SJCRH30 (cell line): ENCODE measurements around the gene EPB41. TPM values are rescaled to one million over a fixed set of nuclear protein-coding genes. Genes with fewer than 3 reads are reported as not detected.
A peak's percentile ranks its signal among the peaks of the same experiment; 100 is the strongest.
"Not testable (repeated sequence)": the region's sequence is repeated elsewhere in the genome, so short reads cannot be mapped to it uniquely, and the experiment has no call there.

Source experiments
- DNase-seq, 2 experiments: peaks; one replicate each; pipeline ENCODE4 v3.0.0-alpha.2; 2015 to 2020
- H3K27ac ChIP-seq: fragments of 250-450 bp; sonication (Bioruptor Pico); 2 replicates; pipeline ENCODE4 v1.5.1; 2020; ENCODE audit warnings: mild to moderate bottlenecking, moderate library complexity
- H3K27me3 ChIP-seq: fragments of 250-450 bp; sonication (Bioruptor Pico); 2 replicates; pipeline ENCODE4 v1.5.1; 2020; ENCODE audit warnings: mild to moderate bottlenecking, moderate library complexity
- H3K36me3 ChIP-seq: fragments of 250-450 bp; sonication (Bioruptor Pico); 2 replicates; pipeline ENCODE4 v1.5.1; 2020; ENCODE audit warnings: mild to moderate bottlenecking, moderate library complexity
- H3K4me1 ChIP-seq: fragments of 250-450 bp; sonication (Bioruptor Pico); 2 replicates; pipeline ENCODE4 v1.5.1; 2020; ENCODE audit warnings: mild to moderate bottlenecking, moderate library complexity
- H3K4me3 ChIP-seq: fragments of 250-450 bp; sonication (Bioruptor Pico); 2 replicates; pipeline ENCODE4 v1.5.1; 2020; ENCODE audit warnings: mild to moderate bottlenecking, moderate library complexity
- H3K9me3 ChIP-seq: fragments of 250-450 bp; sonication (Bioruptor Pico); replicated peaks from 2 replicates; pipeline ENCODE4 v1.5.1; 2020; ENCODE audit warnings: mild to moderate bottlenecking, moderate library complexity
- total RNA-seq: library from RNA; depleted of rRNA; stranded (reverse); fragments of >200 nt; shearing (Covaris generic); gene quantifications from 2 replicates; pipeline ENCODE4 v1.2.3, GENCODE V29; 2014

EPB41 gene
- total RNA-seq, 1 experiment from 2014 or later = 67.1 TPM

GRCh38 chr1:28927648-28928313, 13.4 kb downstream of the EPB41 start:
- Histone ChIP-seq H3K9me3 (no peaks in the 10 kb centered on the region), H3K4me1 (peaks cover 22% of the 10 kb centered on the region), H3K4me3 (no peak overlapping the region), H3K27me3 (no peaks in the 10 kb centered on the region), H3K36me3 (no peaks in the 10 kb centered on the region), H3K27ac (peak overlapping the region; percentile 10; the same call in 1 of the 2 replicates)
- DNase-seq = peak; percentile 16 to 63

GRCh38 chr1:28928314-28928941, 14.1 kb downstream of the EPB41 start:
- no peaks in the 10 kb centered on the region for H3K36me3 ChIP-seq
- DNase-seq = peak in 1 of 2 experiments; percentile 52

GRCh38 chr1:28933277-28933676, 18.9 kb downstream of the EPB41 start:
- H3K27ac ChIP-seq = no peak overlapping the region
- H3K4me1 ChIP-seq = peaks cover 3% of the 10 kb centered on the region
- no peak for DNase-seq
- no peaks in the 10 kb centered on the region for H3K9me3 ChIP-seq
- H3K36me3 ChIP-seq = no peaks in the 10 kb centered on the region
- no peak overlapping the region for H3K4me3 ChIP-seq
- no peaks in the 10 kb centered on the region for H3K27me3 ChIP-seq

More at GRCh38 chr1:28928314-28928941, 14.1 kb downstream of the EPB41 start:
- Histone ChIP-seq H3K27ac (no peak overlapping the region; the same call in 1 of the 2 replicates), H3K9me3 (no peaks in the 10 kb centered on the region), H3K4me1 (peaks cover 22% of the 10 kb centered on the region), H3K27me3 (no peaks in the 10 kb centered on the region), H3K4me3 (no peak overlapping the region)

DNA sequence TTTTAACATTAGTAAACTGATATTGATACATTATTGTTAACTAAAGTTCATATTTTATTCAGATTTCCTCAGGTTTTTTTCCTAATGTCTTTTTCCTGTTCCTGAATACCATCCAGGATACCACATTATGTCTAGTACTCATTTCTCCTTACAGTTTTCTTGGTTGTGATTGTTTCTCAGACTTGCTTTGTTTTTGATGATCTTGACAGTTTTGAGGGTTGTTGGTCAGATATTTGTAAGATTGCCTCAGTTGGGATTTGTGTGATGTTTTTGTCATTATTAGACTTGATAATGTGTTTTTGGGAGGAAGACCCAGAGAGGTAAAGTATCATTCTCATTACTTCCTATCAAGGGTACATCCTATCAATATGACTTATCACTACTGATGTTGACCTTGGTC, 19.5 kb downstream of the EPB41 start:
- DNase-seq = no peak
- H3K27ac ChIP-seq = no peak overlapping the region
- H3K4me3 ChIP-seq = no peak overlapping the region

GRCh38 chr1:28934676-28935075, 20.3 kb downstream of the EPB41 start:
- H3K27me3 ChIP-seq = no peaks in the 10 kb centered on the region
- H3K4me1 ChIP-seq = no peaks in the 10 kb centered on the region
- H3K9me3 ChIP-seq = 0 out of 2 replicates have a peak, but pooled peaks cover 3% of the 10 kb centered on the region
- no peak for DNase-seq
- no peak overlapping the region for H3K27ac ChIP-seq
- H3K36me3 ChIP-seq = no peaks in the 10 kb centered on the region
- no peak overlapping the region for H3K4me3 ChIP-seq

More for the DNA sequence above, 19.5 kb downstream of the EPB41 start:
- H3K36me3 ChIP-seq = no peaks in the 10 kb centered on the region
- 0 out of 2 replicates have a peak, but pooled peaks cover 1% of the 10 kb centered on the region for H3K9me3 ChIP-seq
- H3K27me3 ChIP-seq = no peaks in the 10 kb centered on the region
- no peaks in the 10 kb centered on the region for H3K4me1 ChIP-seq

- H3K27ac ChIP-seq = no peak overlapping the region
- no peak for DNase-seq
- H3K27me3 ChIP-seq = no peaks in the 10 kb centered on the region
- H3K4me1 ChIP-seq = no peaks in the 10 kb centered on the region
- H3K9me3 ChIP-seq = 0 out of 2 replicates have a peak, but pooled peaks cover 3% of the 10 kb centered on the region
- H3K36me3 ChIP-seq = no peaks in the 10 kb centered on the region
- no peak overlapping the region for H3K4me3 ChIP-seq
Observed at GRCh38 chr1:28935293-28935692, 20.9 kb downstream of the EPB41 start.

DNA sequence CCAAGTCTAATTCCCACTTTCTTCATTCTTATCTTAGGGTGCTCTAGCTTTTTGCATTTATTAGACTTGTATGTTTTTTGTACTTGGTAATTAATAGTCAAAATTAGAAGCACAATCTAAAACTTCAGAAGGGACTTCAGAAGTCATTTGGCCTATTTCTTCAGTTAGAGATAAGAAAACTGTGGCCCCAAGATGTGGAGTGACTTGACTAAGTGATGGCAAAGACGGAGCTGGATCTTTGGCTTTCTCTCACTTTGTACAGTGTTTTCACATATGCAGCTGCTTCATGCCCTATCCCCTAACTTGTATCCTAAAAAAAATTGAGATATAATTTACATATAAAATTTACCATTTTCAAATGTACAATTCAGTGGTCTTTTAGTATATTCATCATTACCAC, 21.7 kb downstream of the EPB41 start:
- 0 out of 2 replicates have a peak, but pooled peaks cover 3% of the 10 kb centered on the region for H3K9me3 ChIP-seq
- H3K27me3 ChIP-seq = no peaks in the 10 kb centered on the region
- no peaks in the 10 kb centered on the region for H3K36me3 ChIP-seq
- DNase-seq = no peak
- no peaks in the 10 kb centered on the region for H3K4me1 ChIP-seq
- no peak overlapping the region for H3K4me3 ChIP-seq
- no peak overlapping the region for H3K27ac ChIP-seq

DNA sequence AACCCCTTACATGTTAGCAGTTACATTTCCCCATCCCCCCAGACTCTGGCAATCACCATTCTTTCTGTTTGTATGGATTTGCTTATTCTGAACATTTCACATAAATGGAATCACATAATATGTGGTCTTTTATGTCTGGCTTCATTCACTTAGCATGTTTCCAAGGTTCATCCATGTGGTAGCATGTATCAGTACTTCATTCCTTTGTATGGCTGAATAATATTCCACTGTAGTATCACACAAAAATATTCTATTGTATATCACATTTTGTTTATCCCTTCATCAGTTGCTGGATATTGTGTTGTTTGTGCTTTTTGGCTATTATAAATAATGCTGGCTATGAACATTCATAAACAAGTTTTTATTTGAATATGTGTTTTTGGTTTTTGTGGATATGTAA, 22.2 kb downstream of the EPB41 start:
- DNase-seq = no peak
- H3K27me3 ChIP-seq = no peaks in the 10 kb centered on the region
- H3K9me3 ChIP-seq = 0 out of 2 replicates have a peak, but pooled peaks cover 3% of the 10 kb centered on the region
- H3K27ac ChIP-seq = no peak overlapping the region
- no peaks in the 10 kb centered on the region for H3K4me1 ChIP-seq
- H3K36me3 ChIP-seq = no peaks in the 10 kb centered on the region
- H3K4me3 ChIP-seq = no peak overlapping the region

- not testable (repeated sequence) for H3K36me3 ChIP-seq, H3K4me1 ChIP-seq, H3K27ac ChIP-seq, H3K9me3 ChIP-seq, H3K4me3 ChIP-seq, DNase-seq, H3K27me3 ChIP-seq
Observed at GRCh38 chr1:28943581-28943980, 29.2 kb downstream of the EPB41 start.

DNA sequence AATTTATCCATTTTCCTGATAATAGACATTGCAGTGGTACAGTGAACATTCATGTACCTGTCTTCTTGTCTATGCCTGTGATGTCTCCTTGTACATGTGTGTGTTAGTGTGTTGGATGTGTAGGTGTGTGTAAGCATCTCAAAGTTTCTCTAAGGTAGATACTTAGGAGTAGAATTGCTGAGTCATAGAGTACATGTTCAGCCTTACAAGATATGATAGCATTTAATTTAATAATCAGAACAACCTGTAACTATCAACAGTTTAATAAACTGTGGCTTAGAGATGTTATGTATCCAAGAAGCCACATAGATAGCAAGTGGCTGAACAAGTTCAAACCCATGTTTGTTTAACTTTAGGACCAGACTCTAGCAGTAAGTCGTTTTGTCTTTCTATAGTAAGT, 35.6 kb downstream of the EPB41 start:
- Histone ChIP-seq H3K4me3 (no peak overlapping the region), H3K27ac (no peak overlapping the region)

DNA sequence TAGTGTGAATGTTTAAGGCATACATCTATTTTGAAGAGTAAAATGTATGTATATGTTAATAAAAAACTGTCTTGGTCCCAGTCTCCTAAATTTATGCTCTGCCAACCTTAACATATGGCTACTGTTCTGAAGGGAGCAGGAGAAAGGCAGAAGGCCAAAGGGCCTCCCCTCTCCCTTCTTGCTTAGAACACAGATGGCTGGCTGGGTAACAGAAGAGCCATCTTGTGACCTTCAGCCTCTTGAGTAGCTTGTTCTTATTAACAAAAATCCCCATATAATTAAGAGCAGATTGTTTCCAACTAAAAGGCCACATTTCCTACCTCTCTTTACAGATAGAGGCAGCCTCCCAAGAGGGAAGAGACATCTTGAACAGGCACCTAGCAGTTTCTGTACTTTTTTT, 36.1 kb downstream of the EPB41 start:
- no peak overlapping the region for H3K27ac ChIP-seq
- no peaks in the 10 kb centered on the region for H3K4me1 ChIP-seq
- H3K27me3 ChIP-seq = no peaks in the 10 kb centered on the region
- no peak overlapping the region for H3K4me3 ChIP-seq
- H3K36me3 ChIP-seq = no peaks in the 10 kb centered on the region
- no peaks in the 10 kb centered on the region for H3K9me3 ChIP-seq
- no peak for DNase-seq

More for the DNA sequence above, 35.6 kb downstream of the EPB41 start:
- DNase-seq = no peak
- no peaks in the 10 kb centered on the region for H3K4me1 ChIP-seq
- no peaks in the 10 kb centered on the region for H3K36me3 ChIP-seq
- no peaks in the 10 kb centered on the region for H3K27me3 ChIP-seq
- no peaks in the 10 kb centered on the region for H3K9me3 ChIP-seq

GRCh38 chr1:28954126-28954726, 39.9 kb downstream of the EPB41 start:
- H3K27ac ChIP-seq = no peak overlapping the region
- no peak for DNase-seq
- no peaks in the 10 kb centered on the region for H3K36me3 ChIP-seq
- no peaks in the 10 kb centered on the region for H3K9me3 ChIP-seq
- H3K4me1 ChIP-seq = no peaks in the 10 kb centered on the region
- no peak overlapping the region for H3K4me3 ChIP-seq
- H3K27me3 ChIP-seq = no peaks in the 10 kb centered on the region

DNA sequence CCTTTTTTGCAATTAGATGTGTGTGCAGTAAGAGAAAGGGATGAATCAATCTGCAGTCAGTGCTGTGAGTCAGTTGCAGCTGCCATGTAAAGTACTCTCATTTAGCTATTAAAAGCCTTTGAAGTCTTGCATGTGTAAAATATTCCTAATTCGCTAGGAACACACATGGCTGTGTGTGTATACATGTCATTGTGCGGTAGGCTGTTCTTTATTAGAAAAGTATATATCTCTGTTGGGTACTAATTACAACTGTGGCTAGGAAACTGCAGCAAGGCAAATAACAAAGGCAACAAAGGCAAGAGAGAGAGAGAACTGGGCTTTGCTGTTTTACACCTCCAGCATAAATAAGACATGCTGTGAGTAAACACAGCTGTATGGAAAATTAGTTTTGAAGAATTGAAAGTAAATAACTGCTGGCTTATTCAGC, 41.7 kb downstream of the EPB41 start:
- no peaks in the 10 kb centered on the region for H3K36me3 ChIP-seq
- H3K27ac ChIP-seq = no peak overlapping the region

DNA sequence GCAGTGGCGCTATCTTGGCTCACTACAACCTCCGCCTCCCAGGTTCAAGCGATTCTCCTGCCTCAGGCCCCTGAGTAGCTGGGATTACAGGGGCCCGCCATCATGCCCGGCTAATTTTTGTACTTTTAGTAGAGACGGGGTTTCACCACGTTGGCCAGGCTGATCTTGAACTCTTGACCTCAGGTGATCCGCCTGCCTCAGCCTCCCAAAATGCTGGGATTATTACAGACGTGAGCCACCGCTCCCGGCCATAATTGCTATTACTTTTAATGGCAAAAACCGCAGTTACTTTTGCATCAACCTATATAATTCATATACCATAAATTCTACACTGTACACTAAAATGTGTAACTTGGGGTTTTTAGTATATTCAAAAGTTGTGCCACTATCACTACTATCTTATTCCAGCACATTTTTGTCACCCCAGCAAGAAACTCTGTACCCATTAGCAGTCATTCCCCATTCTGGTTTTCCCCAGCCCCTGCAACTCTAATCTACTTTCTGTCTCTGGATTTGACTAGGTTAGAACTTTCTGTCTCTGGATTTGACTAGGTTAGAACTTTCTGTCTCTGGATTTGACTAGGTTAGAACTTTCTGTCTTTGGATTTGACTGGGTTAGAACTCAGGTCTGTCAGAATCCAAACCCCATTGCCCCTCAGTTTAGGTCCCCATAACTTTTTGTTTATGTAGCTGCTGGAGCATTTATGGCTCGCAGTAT, 47.9 kb downstream of the EPB41 start:
- not testable (repeated sequence) for H3K27me3 ChIP-seq, H3K9me3 ChIP-seq, H3K27ac ChIP-seq, H3K36me3 ChIP-seq, H3K4me3 ChIP-seq, DNase-seq, H3K4me1 ChIP-seq

More for the DNA sequence above, 41.7 kb downstream of the EPB41 start:
- Histone ChIP-seq H3K4me1 (no peaks in the 10 kb centered on the region), H3K4me3 (no peak overlapping the region), H3K9me3 (no peaks in the 10 kb centered on the region), H3K27me3 (no peaks in the 10 kb centered on the region)
- DNase-seq = no peak
